ENCODE measurements around the gene APOO. TPM values are rescaled to one million over a fixed set of nuclear protein-coding genes. Genes with fewer than 3 reads are reported as not detected.

APOO gene
- total RNA-seq, 1 experiment from 2014 or later: 95.3 TPM

DNA sequence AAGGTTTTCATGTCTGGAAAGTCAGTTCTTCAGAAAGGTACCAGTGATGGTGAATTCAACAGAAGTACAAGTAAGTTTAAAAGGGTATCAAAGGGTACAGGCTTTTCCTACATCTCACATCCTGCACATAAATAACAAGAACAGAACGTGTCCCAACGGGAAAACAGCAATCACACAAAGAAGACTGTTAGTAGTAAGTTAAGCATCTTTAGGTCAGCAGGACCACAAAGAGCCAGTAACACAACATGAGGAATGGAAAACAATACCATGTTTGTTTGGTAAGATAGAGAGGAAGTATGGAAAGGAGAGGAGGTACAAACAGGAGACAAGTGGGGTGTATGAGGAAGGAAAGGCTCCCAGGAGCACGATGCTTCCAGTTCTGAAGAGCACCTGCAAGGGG lies 81.5 kb downstream of the APOO start:
- Histone ChIP-seq H3K79me1 (ENCODE audit: insufficient read depth, low read depth, low read length, poor library complexity, severe bottlenecking) (no peaks in the 10 kb centered on the region), H2BK20ac (ENCODE audit: low read depth, low read length, poor library complexity, severe bottlenecking) (no peak overlapping the region), H4K91ac (ENCODE audit: insufficient read length, low read depth, low read length) (no peak overlapping the region), H4K5ac (ENCODE audit: insufficient read length, low read depth, low read length) (no peak overlapping the region), H3K4me1 (ENCODE audit: insufficient read depth, low read length) (no peaks in the 10 kb centered on the region), H3K79me2 (ENCODE audit: insufficient read depth, low read length) (no peaks in the 10 kb centered on the region), H3K27me3 (ENCODE audit: insufficient read depth, low read length) (no peaks in the 10 kb centered on the region), H4K20me1 (ENCODE audit: control insufficient read depth, insufficient read depth, insufficient read length) (no peaks in the 10 kb centered on the region), H3K4me2 (ENCODE audit: insufficient read depth, insufficient read length, low read length) (no peak overlapping the region), H3K27ac (ENCODE audit: insufficient read length, low read depth, low read length) (no peak overlapping the region), H3K23ac (ENCODE audit: insufficient read length, low read depth, low read length) (no peak overlapping the region), H2BK12ac (ENCODE audit: insufficient read length, low read depth, low read length) (no peak overlapping the region), H3T11ph (ENCODE audit: low read length) (no peak overlapping the region), H2BK15ac (ENCODE audit: low read depth, low read length) (no peak overlapping the region), H3K23me2 (ENCODE audit: insufficient read length, low read depth, low read length, poor library complexity, severe bottlenecking) (no peaks in the 10 kb centered on the region), H3K14ac (ENCODE audit: insufficient read depth, low read length) (no peak overlapping the region), H3K4ac (ENCODE audit: low read depth, low read length) (no peak overlapping the region), H2BK120ac (ENCODE audit: low read depth, low read length, poor library complexity, severe bottlenecking) (no peak overlapping the region), H3K56ac (ENCODE audit: insufficient read length, low read depth, low read length) (no peak overlapping the region), H3K9me3 (ENCODE audit: control insufficient read depth, low read depth, low read length) (no peaks in the 10 kb centered on the region), H2AFZ (ENCODE audit: low read length) (no peak overlapping the region), H4K8ac (replicated peaks; ENCODE audit: insufficient read length, low read depth, low read length) (no peak overlapping the region), H2AK5ac (ENCODE audit: insufficient read length, low read length) (no peak overlapping the region), H3K9ac (ENCODE audit: extremely low read depth, insufficient read length, low read length) (no peak overlapping the region), H2BK5ac (ENCODE audit: insufficient read length, low read length) (no peak overlapping the region), H3K18ac (ENCODE audit: insufficient read length, low read depth, low read length) (no peak overlapping the region)
- H3K4me3 Mint-ChIP-seq: no peak overlapping the region
- H3K27ac Mint-ChIP-seq: no peak overlapping the region
- TF ChIP-seq, protein P1, sequence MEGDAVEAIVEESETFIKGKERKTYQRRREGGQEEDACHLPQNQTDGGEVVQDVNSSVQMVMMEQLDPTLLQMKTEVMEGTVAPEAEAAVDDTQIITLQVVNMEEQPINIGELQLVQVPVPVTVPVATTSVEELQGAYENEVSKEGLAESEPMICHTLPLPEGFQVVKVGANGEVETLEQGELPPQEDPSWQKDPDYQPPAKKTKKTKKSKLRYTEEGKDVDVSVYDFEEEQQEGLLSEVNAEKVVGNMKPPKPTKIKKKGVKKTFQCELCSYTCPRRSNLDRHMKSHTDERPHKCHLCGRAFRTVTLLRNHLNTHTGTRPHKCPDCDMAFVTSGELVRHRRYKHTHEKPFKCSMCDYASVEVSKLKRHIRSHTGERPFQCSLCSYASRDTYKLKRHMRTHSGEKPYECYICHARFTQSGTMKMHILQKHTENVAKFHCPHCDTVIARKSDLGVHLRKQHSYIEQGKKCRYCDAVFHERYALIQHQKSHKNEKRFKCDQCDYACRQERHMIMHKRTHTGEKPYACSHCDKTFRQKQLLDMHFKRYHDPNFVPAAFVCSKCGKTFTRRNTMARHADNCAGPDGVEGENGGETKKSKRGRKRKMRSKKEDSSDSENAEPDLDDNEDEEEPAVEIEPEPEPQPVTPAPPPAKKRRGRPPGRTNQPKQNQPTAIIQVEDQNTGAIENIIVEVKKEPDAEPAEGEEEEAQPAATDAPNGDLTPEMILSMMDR (conservative IDR thresholded peaks at IDR 0.05): no peak
- no peak for DNase-seq
- H3K36me3 Mint-ChIP-seq (ENCODE audit: insufficient read depth in 1 of 3, low read depth in 3 of 3): no peaks in the 10 kb centered on the region; a peak in 1 of 7 replicates
- no peaks in the 10 kb centered on the region for H3K27me3 Mint-ChIP-seq (ENCODE audit: low read depth)
- WGBS (ENCODE audit: extremely low coverage, insufficient read length, low lambda C conversion rate): no CpG with 5 or more reads among the region's 3 CpGs
- H3K4me1 Mint-ChIP-seq: no peaks in the 10 kb centered on the region
- H3K9me3 Mint-ChIP-seq: no peaks in the 10 kb centered on the region

Measured in H9 (cell line).